ENCODE measurements around the gene RAD51B. TPM values are rescaled to one million over a fixed set of nuclear protein-coding genes. Genes with fewer than 3 reads are reported as not detected.
A peak's percentile ranks its signal among the peaks of the same experiment; 100 is the strongest.

Gene RAD51B
- total and polyA plus RNA-seq, 4 donors: 2.8 to 39.6 (median 13.3) TPM; not detected in 1

DNA sequence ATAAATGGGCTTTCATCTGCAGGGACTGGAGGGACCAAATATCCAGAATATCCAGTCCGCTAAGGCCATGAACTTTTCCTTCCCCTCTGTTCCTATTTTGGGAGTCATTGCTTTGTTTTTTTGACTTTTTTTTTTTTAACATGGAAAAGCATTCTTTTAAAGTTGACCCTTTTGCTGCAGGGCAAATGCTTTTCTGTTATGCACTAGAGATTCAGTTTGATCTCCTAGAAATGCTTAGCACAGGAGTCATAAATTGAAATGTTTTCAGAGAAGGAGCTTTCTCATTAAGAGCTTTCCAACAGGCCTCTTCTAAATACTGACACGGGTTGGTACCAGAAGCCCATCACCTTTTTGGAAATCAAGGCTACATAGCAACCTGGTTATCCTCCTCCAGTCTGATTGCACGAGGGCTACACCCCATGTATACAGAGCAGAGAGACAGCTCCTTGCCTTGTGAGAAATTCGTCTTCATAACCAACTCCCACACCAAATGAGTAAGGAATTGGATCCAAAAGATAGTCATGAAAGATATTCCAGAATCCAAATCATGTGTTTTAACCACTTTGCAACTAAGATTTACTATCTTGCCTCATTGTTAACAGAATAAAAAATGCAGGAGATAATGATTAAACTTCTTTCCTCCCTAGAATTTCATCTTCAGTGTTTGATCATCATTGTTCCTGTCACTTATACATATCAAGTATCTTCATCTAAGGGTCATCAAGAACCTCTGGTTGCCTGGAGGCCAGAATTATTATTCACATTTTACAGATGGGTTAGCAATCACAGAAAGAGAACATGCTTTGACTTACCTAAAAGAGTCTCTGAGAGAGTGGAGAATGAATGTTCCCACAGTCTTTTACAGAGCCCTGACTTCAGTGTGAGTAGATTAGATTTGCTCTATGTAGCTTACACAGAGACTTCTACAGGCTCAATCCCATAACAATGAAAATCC is 583.9 kb downstream of the RAD51B start:
- Histone ChIP-seq H3K4me1 (ENCODE audit: control insufficient read depth in 1 of 2, insufficient read depth in 2 of 2, low read length in 2 of 2) (peaks cover 3 to 15% of the 10 kb centered on the region in 2 donors), H3K4me3 (ENCODE audit: low read length in 2 of 2) (no peak overlapping the region), H3K36me3 (ENCODE audit: control insufficient read depth in 1 of 2, insufficient read depth in 2 of 2, low read length in 1 of 2) (no peaks in the 10 kb centered on the region), H3K27ac (ENCODE audit: low read depth in 1 of 2, low read length in 2 of 2) (no peak overlapping the region), H3K27me3 (ENCODE audit: control insufficient read depth in 1 of 2, insufficient read depth in 2 of 2, low read length in 1 of 2) (no peaks in the 10 kb centered on the region), H3K9me3 (ENCODE audit: control insufficient read depth, low read length) (no peaks in the 10 kb centered on the region)
- intact Hi-C loops (cut with DNase I): no loop called here
- 15 to 22% methylated on average over 4 of the region's 4 CpGs for WGBS, 2 donors
- DNase-seq (no peak), ATAC-seq (ENCODE audit: low FRiP score) (peak; percentile 49)

DNA sequence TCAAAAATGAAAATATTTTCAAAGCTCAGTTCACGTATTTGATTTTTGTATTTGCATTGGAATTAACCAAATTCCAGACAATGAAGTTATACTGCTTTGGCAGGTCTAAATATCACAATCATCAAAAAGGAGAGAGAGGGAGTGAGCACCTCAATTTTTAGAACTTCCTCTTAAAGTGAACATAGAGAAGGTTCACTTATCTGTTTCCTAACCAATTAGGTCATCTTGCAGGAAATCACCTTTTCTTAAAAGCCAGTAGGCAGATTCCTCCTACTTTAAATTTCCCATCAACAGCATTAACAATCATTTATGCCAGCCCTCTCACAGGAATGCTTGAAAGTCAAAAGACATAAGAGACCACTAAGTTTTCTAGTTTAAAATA is 584.6 kb downstream of the RAD51B start:
- no peak for DNase-seq
- ATAC-seq (ENCODE audit: low FRiP score): no peak
- Histone ChIP-seq H3K27me3 (ENCODE audit: control insufficient read depth in 1 of 2, insufficient read depth in 2 of 2, low read length in 1 of 2) (no peaks in the 10 kb centered on the region), H3K27ac (ENCODE audit: low read depth in 1 of 2, low read length in 2 of 2) (no peak overlapping the region), H3K9me3 (ENCODE audit: control insufficient read depth, low read length) (no peaks in the 10 kb centered on the region), H3K4me3 (ENCODE audit: low read length in 2 of 2) (no peak overlapping the region), H3K36me3 (ENCODE audit: control insufficient read depth in 1 of 2, insufficient read depth in 2 of 2, low read length in 1 of 2) (no peaks in the 10 kb centered on the region), H3K4me1 (ENCODE audit: control insufficient read depth in 1 of 2, insufficient read depth in 2 of 2, low read length in 2 of 2) (peaks cover 3 to 15% of the 10 kb centered on the region in 2 donors)
- intact Hi-C loops (cut with DNase I): no loop called here
- WGBS, 2 donors: 19 to 46% methylated on average over 1 of the region's 1 CpG

DNA sequence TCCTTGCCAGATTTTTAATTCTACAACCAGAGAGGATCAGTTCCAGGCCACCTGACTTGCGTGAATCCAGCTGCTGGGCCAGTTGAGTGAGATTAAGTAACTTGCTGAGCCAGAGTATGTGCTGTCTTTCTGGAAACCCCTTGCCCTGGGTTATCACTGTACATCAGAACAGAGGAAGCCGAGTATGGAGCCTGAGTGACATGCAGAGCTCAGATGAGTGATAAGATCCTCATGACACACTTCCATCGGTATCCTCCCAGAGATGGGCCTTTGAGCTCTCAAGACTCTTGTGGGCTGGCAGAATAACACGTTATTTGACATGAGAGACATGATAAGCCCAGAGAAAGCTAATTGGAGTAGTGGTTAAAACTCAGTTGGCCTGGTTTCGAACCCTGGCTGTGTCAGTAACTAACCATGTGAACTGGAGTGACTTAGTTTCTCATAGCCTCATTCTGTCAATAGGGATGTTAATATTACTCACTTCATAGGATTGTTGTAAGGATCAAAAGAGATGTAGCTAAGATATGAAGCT is 585.1 kb downstream of the RAD51B start:
- no peak for ATAC-seq (ENCODE audit: low FRiP score)
- intact Hi-C loops (cut with DNase I): no loop called here
- no peak overlapping the region for H3K27ac ChIP-seq (ENCODE audit: low read depth in 1 of 2, low read length in 2 of 2)
- peaks cover 3 to 15% of the 10 kb centered on the region in 2 donors for H3K4me1 ChIP-seq (ENCODE audit: control insufficient read depth in 1 of 2, insufficient read depth in 2 of 2, low read length in 2 of 2)
- H3K9me3 ChIP-seq (ENCODE audit: control insufficient read depth, low read length): no peaks in the 10 kb centered on the region
- 80 to 89% methylated on average over 5 of the region's 5 CpGs for WGBS, 2 donors
- no peaks in the 10 kb centered on the region for H3K27me3 ChIP-seq (ENCODE audit: control insufficient read depth in 1 of 2, insufficient read depth in 2 of 2, low read length in 1 of 2)
- no peak for DNase-seq
- no peaks in the 10 kb centered on the region for H3K36me3 ChIP-seq (ENCODE audit: control insufficient read depth in 1 of 2, insufficient read depth in 2 of 2, low read length in 1 of 2)
- H3K4me3 ChIP-seq (ENCODE audit: low read length in 2 of 2): no peak overlapping the region

DNA sequence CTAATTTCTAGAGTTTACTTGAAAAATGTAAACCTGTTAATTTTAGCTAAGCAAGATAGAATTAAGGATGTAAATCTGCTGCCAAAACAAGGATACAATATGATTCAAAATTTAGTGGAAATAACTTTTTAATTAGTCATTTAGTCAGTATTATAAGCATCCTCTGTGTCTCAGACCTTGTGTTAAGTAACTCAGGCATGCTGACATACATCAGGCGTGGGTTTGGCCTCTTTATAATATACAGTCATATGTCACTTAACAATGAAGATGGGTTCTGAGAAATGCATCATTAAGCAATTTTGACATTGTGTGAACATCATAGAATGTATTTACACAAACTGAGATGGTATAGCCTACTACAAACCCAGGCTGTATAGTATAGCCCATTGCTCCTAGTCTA is 586.4 kb downstream of the RAD51B start:
- intact Hi-C loops (cut with DNase I): no loop called here
- no peak overlapping the region for H3K27ac ChIP-seq (ENCODE audit: low read depth in 1 of 2, low read length in 2 of 2)
- ATAC-seq (ENCODE audit: low FRiP score): no peak

DNA sequence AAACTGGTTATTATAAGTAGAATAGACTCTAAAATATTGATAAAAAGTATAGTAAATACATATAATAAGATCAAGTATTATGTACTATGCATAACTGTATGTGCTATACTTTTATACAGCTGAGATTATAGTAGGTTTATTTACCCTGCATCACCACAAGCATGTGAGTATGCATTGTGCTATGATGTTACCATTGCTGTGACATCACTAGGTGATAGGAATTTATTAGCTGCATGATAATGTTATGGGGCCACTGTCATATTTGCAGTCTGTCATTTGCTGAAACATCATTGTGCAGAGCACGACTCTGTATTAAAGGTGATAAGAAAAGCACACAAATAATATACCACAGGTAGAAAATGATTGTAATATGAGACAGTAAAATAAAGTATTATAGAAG is 587.7 kb downstream of the RAD51B start:
- no peaks in the 10 kb centered on the region for H3K9me3 ChIP-seq (ENCODE audit: control insufficient read depth, low read length)
- no peak overlapping the region for H3K4me3 ChIP-seq (ENCODE audit: low read length in 2 of 2)
- no peak overlapping the region for H3K27ac ChIP-seq (ENCODE audit: low read depth in 1 of 2, low read length in 2 of 2)
- no peaks in the 10 kb centered on the region for H3K36me3 ChIP-seq (ENCODE audit: control insufficient read depth in 1 of 2, insufficient read depth in 2 of 2, low read length in 1 of 2)
- 95 to 97% methylated on average over 1 of the region's 1 CpG for WGBS, 2 donors
- ATAC-seq (ENCODE audit: low FRiP score): no peak
- no peak for DNase-seq
- intact Hi-C loops (cut with DNase I): no loop called here
- H3K27me3 ChIP-seq (ENCODE audit: control insufficient read depth in 1 of 2, insufficient read depth in 2 of 2, low read length in 1 of 2): no peaks in the 10 kb centered on the region
- peaks cover 0 to 9% of the 10 kb centered on the region in 2 donors for H3K4me1 ChIP-seq (ENCODE audit: control insufficient read depth in 1 of 2, insufficient read depth in 2 of 2, low read length in 2 of 2)

More for the DNA sequence above, 586.4 kb downstream of the RAD51B start:
- Histone ChIP-seq H3K36me3 (ENCODE audit: control insufficient read depth in 1 of 2, insufficient read depth in 2 of 2, low read length in 1 of 2) (no peaks in the 10 kb centered on the region), H3K27me3 (ENCODE audit: control insufficient read depth in 1 of 2, insufficient read depth in 2 of 2, low read length in 1 of 2) (no peaks in the 10 kb centered on the region), H3K4me3 (ENCODE audit: low read length in 2 of 2) (no peak overlapping the region), H3K9me3 (ENCODE audit: control insufficient read depth, low read length) (no peaks in the 10 kb centered on the region), H3K4me1 (ENCODE audit: control insufficient read depth in 1 of 2, insufficient read depth in 2 of 2, low read length in 2 of 2) (peaks cover 3 to 15% of the 10 kb centered on the region in 2 donors)
- 97 to 98% methylated on average over 1 of the region's 1 CpG for WGBS, 2 donors
- DNase-seq: no peak

DNA sequence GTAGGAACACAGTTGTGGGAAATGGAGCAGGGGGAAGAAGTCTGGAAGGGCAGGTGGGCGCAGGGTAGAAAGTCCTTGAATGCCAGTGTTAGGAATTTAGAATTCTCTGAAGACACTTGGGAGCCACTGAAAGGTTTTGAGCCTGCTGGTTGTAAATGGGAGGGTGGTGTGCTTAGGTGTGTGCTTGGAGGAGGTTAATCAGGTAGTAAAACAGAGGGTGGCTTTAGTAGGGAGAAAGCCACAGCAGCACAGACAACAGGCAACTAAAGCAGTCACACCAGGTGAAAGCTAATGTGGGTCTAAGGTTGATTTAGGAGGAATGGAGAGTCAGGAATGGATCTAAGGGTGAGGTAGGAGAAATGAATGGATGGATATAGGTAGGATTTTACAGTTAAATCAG is 588.2 kb downstream of the RAD51B start:
- H3K4me1 ChIP-seq (ENCODE audit: control insufficient read depth in 1 of 2, insufficient read depth in 2 of 2, low read length in 2 of 2): peaks cover 0 to 5% of the 10 kb centered on the region in 2 donors
- no peak overlapping the region for H3K27ac ChIP-seq (ENCODE audit: low read depth in 1 of 2, low read length in 2 of 2)
- 94 to 100% methylated on average over 1 of the region's 1 CpG for WGBS, 2 donors
- no peak for DNase-seq
- H3K4me3 ChIP-seq (ENCODE audit: low read length in 2 of 2): no peak overlapping the region
- no peaks in the 10 kb centered on the region for H3K36me3 ChIP-seq (ENCODE audit: control insufficient read depth in 1 of 2, insufficient read depth in 2 of 2, low read length in 1 of 2)
- no peaks in the 10 kb centered on the region for H3K27me3 ChIP-seq (ENCODE audit: control insufficient read depth in 1 of 2, insufficient read depth in 2 of 2, low read length in 1 of 2)
- intact Hi-C loops (cut with DNase I): no loop called here
- no peak for ATAC-seq (ENCODE audit: low FRiP score)
- H3K9me3 ChIP-seq (ENCODE audit: control insufficient read depth, low read length): no peaks in the 10 kb centered on the region

DNA sequence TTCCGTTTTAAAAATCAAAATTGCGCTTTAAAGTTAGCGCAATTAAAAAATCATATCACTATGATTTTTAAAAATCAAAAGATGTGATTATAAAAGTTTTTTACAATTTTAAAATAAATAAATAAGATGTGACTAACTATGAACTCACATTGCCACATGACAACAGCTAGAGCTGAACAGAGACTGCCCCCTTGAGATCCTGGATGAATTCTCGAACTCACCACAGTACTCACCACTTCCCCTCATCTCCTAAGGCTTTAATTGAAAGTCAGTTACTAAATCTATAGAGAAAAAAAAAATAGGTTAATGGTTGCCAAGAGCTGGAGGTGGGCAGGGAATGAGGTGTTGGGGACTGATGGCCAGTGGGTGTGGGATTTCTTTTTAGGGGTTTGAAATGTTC is 589.1 kb downstream of the RAD51B start:
- Histone ChIP-seq H3K27ac (ENCODE audit: low read depth in 1 of 2, low read length in 2 of 2) (no peak overlapping the region), H3K36me3 (ENCODE audit: control insufficient read depth in 1 of 2, insufficient read depth in 2 of 2, low read length in 1 of 2) (no peaks in the 10 kb centered on the region), H3K4me1 (ENCODE audit: control insufficient read depth in 1 of 2, insufficient read depth in 2 of 2, low read length in 2 of 2) (no peaks in the 10 kb centered on the region), H3K9me3 (ENCODE audit: control insufficient read depth, low read length) (no peaks in the 10 kb centered on the region), H3K27me3 (ENCODE audit: control insufficient read depth in 1 of 2, insufficient read depth in 2 of 2, low read length in 1 of 2) (no peaks in the 10 kb centered on the region), H3K4me3 (ENCODE audit: low read length in 2 of 2) (no peak overlapping the region)
- DNase-seq (no peak), ATAC-seq (ENCODE audit: low FRiP score) (no peak)
- intact Hi-C loops (cut with DNase I): no loop called here
- 96% methylated on average over 4 of the region's 4 CpGs for WGBS, 2 donors

DNA sequence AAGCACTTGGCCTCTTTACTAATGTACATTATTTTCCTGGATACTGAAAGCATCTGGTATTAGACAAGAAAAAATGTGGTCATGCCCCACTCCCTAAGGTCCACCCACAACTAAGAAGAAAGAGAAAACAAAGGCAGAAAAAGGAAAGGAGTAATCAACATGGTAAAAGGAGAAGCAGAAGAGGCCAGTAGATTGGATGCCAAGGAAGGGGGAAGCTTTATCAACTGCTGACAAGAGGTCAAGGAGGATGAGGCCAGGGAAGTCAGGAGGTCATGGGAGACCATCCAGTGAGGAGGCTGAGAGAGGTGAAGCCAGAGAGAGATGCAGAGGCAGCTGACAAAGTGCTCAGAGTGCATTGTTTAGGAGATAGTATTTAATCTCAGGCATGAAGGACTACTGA is 589.8 kb downstream of the RAD51B start:
- H3K27me3 ChIP-seq (ENCODE audit: control insufficient read depth in 1 of 2, insufficient read depth in 2 of 2, low read length in 1 of 2): no peaks in the 10 kb centered on the region
- ATAC-seq (ENCODE audit: low FRiP score): no peak
- H3K4me3 ChIP-seq (ENCODE audit: low read length in 2 of 2): no peak overlapping the region
- H3K4me1 ChIP-seq (ENCODE audit: control insufficient read depth in 1 of 2, insufficient read depth in 2 of 2, low read length in 2 of 2): no peaks in the 10 kb centered on the region
- H3K36me3 ChIP-seq (ENCODE audit: control insufficient read depth in 1 of 2, insufficient read depth in 2 of 2, low read length in 1 of 2): no peaks in the 10 kb centered on the region
- H3K27ac ChIP-seq (ENCODE audit: low read depth in 1 of 2, low read length in 2 of 2): no peak overlapping the region
- intact Hi-C loops (cut with DNase I): no loop called here
- no peaks in the 10 kb centered on the region for H3K9me3 ChIP-seq (ENCODE audit: control insufficient read depth, low read length)
- DNase-seq: no peak

Measured in aorta (tissue), 5 donors.